Tibial artery (tissue), 4 donors: ENCODE results near the gene PLVAP.

Experiments used
- DNase-seq, 2 donors: peaks; one replicate each; pipeline ENCODE4 v3.0.0-alpha.2; 2019
- H3K27ac ChIP-seq, 2 donors: fragments of 200-600 bp; sonication (generic) in 1 of 2; 1 replicate in 1 of 2; 2 replicates in 1 of 2; pipeline ENCODE4 v1.5.1; 2018 to 2019; ENCODE audit warnings: mild to moderate bottlenecking in 1 of 2
- H3K27me3 ChIP-seq, 2 donors: fragments of 200-600 bp; sonication (generic) in 1 of 2; one replicate each; pipeline versions ENCODE4 v1.5.1 to v1.6.0; 2016 to 2019
- H3K36me3 ChIP-seq, 3 donors: fragments of 200-600 bp; sonication (generic) in 2 of 3; one replicate each; pipeline ENCODE4 v1.5.1; 2016 to 2019; ENCODE audit warnings: mild to moderate bottlenecking in 2 of 3
- H3K4me1 ChIP-seq, 4 donors: fragments of 200-600 bp; sonication (generic) in 2 of 4; 1 replicate in 3 of 4; 2 replicates in 1 of 4; pipeline ENCODE4 v1.5.1; 2016 to 2019
- H3K4me3 ChIP-seq, 2 donors: fragments of 200-600 bp; sonication (generic) in 1 of 2; 1 replicate in 1 of 2; 2 replicates in 1 of 2; pipeline ENCODE4 v1.5.1; 2018 to 2019; ENCODE audit warnings: mild to moderate bottlenecking in 2 of 2
- H3K9me3 ChIP-seq, 3 donors: fragments of 200-600 bp; sonication (generic) in 1 of 3; one replicate each; pipeline ENCODE4 v1.5.1; 2016 to 2019
- intact Hi-C: fragments of 100-400 bp; cut with DNase I; formaldehyde crosslinking; loops from one replicate; pipeline ENCODE4 v1.15.0; 2023; ENCODE audit warnings: low total_unique reads
- TF ChIP-seq, protein P1 (sequence below), 2 experiments: fragments of 200-600 bp in 1 of 2; fragments of 450-650 bp in 1 of 2; IDR thresholded peaks; one replicate each; pipeline ENCODE4 v1.5.1; 2017 to 2019; ENCODE audit warnings: antibody characterized with exemption in 2 of 2, mild to moderate bottlenecking in 1 of 2, moderate library complexity in 1 of 2

The PLVAP gene

DNA sequence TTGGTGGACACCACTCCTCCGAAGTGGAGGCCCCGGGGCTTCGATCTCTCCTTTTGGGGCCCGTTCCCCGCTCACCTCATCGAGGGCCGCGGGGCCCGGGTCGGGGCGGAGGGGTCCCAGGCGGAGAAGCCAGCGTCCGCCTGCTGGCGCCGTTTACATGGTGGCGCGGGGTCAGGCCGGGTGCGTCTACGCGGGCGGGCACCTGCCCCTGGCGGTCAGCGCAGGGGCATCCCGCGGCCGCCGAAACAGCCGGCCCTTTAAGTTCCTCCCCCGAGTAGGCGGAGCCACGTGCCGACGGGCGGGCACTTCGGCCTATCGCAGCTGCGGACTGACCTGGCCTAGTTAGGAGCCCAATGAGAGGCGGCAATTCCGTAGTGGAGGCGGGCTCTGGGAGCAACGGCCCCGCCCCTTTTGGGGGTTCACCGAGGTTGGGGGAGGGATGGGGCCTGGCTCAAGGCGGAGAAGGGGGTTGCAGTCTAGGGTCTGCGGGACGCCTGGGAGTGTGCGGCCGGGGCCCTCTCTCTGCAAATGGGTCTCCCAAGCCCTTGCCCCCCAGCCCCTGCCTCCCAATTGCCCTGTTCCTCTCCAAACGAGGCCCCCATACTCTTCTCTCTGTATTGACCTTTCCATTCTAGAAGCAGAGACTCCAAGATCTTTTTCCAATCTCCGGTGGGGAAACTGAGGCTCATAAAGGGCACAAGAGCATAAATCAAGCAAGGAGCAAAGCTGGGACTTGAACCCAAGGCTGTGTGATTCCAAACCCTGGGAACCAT lies 73.8 kb downstream of the PLVAP start, which contains the start of gene ABHD8:
Gene ABHD8, minus strand, starts transcription at position 259 of the 773 bp plus-strand sequence. CDS start 1,809 bp downstream, outside the sequence.
- no peaks in the 10 kb centered on the region for H3K27me3 ChIP-seq
- TF ChIP-seq, protein P1, sequence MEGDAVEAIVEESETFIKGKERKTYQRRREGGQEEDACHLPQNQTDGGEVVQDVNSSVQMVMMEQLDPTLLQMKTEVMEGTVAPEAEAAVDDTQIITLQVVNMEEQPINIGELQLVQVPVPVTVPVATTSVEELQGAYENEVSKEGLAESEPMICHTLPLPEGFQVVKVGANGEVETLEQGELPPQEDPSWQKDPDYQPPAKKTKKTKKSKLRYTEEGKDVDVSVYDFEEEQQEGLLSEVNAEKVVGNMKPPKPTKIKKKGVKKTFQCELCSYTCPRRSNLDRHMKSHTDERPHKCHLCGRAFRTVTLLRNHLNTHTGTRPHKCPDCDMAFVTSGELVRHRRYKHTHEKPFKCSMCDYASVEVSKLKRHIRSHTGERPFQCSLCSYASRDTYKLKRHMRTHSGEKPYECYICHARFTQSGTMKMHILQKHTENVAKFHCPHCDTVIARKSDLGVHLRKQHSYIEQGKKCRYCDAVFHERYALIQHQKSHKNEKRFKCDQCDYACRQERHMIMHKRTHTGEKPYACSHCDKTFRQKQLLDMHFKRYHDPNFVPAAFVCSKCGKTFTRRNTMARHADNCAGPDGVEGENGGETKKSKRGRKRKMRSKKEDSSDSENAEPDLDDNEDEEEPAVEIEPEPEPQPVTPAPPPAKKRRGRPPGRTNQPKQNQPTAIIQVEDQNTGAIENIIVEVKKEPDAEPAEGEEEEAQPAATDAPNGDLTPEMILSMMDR (IDR thresholded peaks at IDR 0.05) = peak; percentile 79 to 86
- H3K4me1 ChIP-seq = peaks cover 0 to 47% (median 36%) of the 10 kb centered on the region in 4 donors
- intact Hi-C loops = loop anchor here (5.0 kb wide), 1 partner anchor 84 kb away; no protein-coding TSS in a partner anchor
- H3K4me3 ChIP-seq = peak within 1 kb of the TSS; percentile 81 to 89
- no peaks in the 10 kb centered on the region for H3K9me3 ChIP-seq
- peak within 1 kb of the TSS; percentile 82 to 88 for H3K27ac ChIP-seq
- DNase-seq = peak; percentile 95 to 97
- peaks cover 0 to 30% (median 9%) of the 10 kb centered on the region in 3 donors for H3K36me3 ChIP-seq

DNA sequence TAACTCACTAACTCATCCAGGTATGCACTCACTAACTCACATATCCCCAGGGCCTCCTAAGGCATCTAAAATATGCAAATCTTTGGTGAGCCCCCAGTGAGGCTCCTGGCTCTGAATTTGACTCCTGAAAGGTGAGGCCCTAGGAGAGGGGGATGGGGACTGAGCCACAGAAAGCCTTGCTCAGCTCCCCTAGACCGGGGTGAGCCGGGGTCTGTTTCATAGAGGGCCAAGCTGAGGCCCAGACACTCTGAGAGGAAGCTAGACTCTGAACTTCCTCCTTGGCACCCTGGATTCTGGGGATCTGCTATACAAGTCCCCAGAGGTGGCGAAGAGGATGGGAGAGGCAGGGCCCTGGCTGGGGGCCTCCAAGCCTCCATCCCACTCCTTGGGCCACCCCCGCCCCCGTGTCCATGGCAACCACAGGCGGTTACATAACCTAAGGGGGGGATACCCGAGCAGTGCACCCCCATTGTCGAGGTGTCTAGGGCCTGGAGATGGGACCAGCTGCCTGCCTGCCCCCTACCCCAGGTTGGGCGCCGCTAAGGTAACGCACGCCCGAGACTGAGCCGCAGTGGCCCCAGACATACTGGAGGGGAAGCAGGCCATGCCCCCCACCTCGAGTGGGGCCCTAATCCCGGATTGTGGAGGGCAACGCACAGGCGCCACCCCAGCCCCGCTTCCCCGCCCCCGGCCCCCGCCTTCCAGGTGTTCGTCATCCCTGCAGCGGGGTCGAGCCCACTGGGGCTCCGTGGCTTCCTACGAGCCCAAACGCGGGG lies 74.6 kb downstream of the PLVAP start:
- no peak for DNase-seq

More for the DNA sequence above, 74.6 kb downstream of the PLVAP start:
- intact Hi-C loops = loop anchor here (5.0 kb wide), 1 partner anchor 85 kb away; no protein-coding TSS in a partner anchor
- TF ChIP-seq, protein P1 (IDR thresholded peaks at IDR 0.05) = no peak
- H3K4me1 ChIP-seq = peaks cover 0 to 47% (median 36%) of the 10 kb centered on the region in 4 donors
- no peaks in the 10 kb centered on the region for H3K9me3 ChIP-seq
- H3K27ac ChIP-seq = peak overlapping the region; percentile 82 to 88
- H3K4me3 ChIP-seq = peak overlapping the region; percentile 81 to 89
- H3K36me3 ChIP-seq = peaks cover 0 to 34% (median 13%) of the 10 kb centered on the region in 3 donors
- no peaks in the 10 kb centered on the region for H3K27me3 ChIP-seq
